GM12892 (cell line): ENCODE results near the gene NPAS3.

Experiments
- POLR2A ChIP-seq: IDR thresholded peaks from 2 replicates; pipeline ENCODE4 v1.6.1; 2011; ENCODE audit warnings: low read depth, low read length, control low read depth
- POLR2AphosphoS5 ChIP-seq: IDR thresholded peaks from 2 replicates; pipeline ENCODE4 v1.6.1; 2011; ENCODE audit warnings: low read depth, low read length, control low read depth

GRCh38 chr14:33508126-33509062 is 569.7 kb downstream of the NPAS3 start:
- TF ChIP-seq POLR2AphosphoS5 (no peak), POLR2A (no peak)
